OCI-M1 (cell line): Measurements from ENCODE around the gene KASH5.
"Not testable (repeated sequence)": the region's sequence is repeated elsewhere in the genome, so short reads cannot be mapped to it uniquely, and the experiment has no call there.

Experiments
- DNase-seq: peaks from one replicate; lab custom pipeline; 2025; lab: John Stamatoyannopoulos, UW

KASH5 gene

GRCh38 chr19:49455773-49456172 lies 67.7 kb downstream of the KASH5 start:
- no peak for DNase-seq

DNA sequence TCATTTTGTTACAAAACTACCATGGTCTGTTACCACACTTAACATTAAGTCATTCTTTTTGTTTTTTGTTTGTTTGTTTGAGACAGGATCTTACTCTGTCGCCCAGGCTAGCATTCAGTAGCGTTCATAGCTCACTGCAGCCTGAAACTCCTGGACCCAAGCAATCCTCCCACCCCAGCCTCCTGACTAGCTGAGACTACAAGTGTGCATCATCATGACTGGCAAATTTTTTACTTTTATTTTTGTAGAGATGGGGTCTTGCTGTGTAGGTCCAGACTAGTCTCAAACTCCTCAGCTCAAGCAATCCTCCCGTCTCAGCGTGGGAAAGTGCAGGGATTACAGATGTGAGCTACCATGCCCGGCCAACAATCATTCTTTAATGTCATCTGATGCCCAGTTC lies 68.3 kb downstream of the KASH5 start:
- DNase-seq = no peak

DNA sequence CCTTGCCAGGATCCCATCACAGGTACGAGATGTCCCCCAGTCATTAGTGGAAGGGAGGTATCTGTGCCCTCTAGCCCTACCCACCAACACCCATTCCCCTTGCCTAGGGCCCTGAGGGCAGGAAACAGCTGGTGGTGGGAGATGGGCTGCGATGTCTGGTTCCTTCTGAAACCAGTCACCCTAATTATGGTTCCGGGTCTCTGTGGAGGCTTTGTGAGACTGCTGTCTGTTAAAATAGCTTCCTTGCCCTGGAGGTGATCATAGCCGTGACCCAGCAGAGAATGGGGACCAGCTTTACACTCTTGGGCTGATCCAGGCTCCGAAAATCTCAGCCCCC lies 70.5 kb downstream of the KASH5 start:
- no peak for DNase-seq

GRCh38 chr19:49459388-49459787 lies 71.3 kb downstream of the KASH5 start:
- no peak for DNase-seq

DNA sequence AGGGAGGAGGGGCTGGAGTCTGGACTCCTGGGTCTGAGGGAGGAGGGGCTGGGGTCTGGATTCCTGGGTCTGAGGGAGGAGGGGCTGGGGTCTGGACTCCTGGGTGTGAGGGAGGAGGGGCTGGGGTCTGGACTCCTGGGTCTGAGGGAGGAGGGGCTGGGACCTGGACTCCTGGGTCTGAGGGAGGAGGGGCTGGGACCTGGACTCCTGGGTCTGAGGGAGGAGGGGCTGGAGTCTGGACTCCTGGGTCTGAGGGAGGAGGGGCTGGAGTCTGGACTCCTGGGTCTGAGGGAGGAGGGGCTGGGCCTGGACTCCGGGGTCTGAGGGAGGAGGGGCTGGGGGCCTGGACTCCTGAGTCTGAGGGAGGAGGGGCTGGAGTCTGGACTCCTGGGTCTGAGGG lies 73.1 kb downstream of the KASH5 start:
- DNase-seq = not testable (repeated sequence)

- DNase-seq = no peak
Observed at GRCh38 chr19:49461656-49462055, 73.6 kb downstream of the KASH5 start.

GRCh38 chr19:49462492-49462891 lies 74.4 kb downstream of the KASH5 start:
- DNase-seq = no peak

GRCh38 chr19:49463960-49464740 lies 76.1 kb downstream of the KASH5 start:
- no peak for DNase-seq

GRCh38 chr19:49465371-49465770 lies 77.3 kb downstream of the KASH5 start:
- no peak for DNase-seq
